Keratinocyte (primary cell): Measurements from ENCODE around the gene NR3C2.

ENCODE experiments used
- CTCF ChIP-seq, 3 experiments: IDR thresholded peaks in 1 of 3; conservative IDR thresholded peaks in 1 of 3; optimal IDR thresholded peaks in 1 of 3; 2 replicates in 2 of 3; 3 replicates in 1 of 3; pipeline versions ENCODE3 to v1.5.1; 2011; ENCODE audit warnings: low read length in 3 of 3, mild to moderate bottlenecking in 3 of 3, moderate library complexity in 2 of 3, control low read depth in 1 of 3, inconsistent platforms in 1 of 3; ENCODE audit not compliant: insufficient read depth in 2 of 3; ENCODE audit errors: extremely low read depth in 1 of 3
- EZH2 ChIP-seq: IDR thresholded peaks from one replicate; pipeline ENCODE4 v1.6.1; 2012; ENCODE audit warnings: inconsistent platforms, mild to moderate bottlenecking, low read length, moderate library complexity

DNA sequence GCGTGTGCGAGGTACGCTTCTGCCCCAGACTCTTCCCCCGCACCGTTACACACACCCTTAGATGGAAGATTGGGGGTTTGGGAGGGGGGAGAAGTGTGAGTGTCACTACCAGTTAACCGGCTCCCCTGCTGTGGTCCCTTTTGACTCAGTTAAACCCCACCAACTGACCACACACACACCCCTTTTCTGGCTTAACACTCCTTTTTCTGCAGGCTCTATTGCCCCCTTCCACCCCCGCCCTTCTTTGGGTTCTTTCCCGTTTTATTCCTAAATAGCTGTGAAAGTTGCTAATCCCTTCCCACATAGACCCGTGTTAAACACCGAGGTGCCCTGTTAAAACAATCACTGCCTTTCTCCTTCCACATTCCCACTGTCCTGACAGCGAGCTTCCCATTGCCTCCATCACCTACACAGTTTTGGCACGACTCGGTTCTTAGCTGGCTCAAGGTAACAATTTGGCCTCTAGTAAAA is 3.7 kb upstream of the NR3C2 start:
- TF ChIP-seq CTCF (optimal IDR thresholded peaks at IDR 0.05 in 1 of 3, IDR thresholded peaks at IDR 0.05 in 1 of 3, conservative IDR thresholded peaks at IDR 0.05 in 1 of 3; ENCODE audit: extremely low read depth in 1 of 3, insufficient read depth in 2 of 3, low read length in 3 of 3), result no peak
- peak; percentile 71 for TF ChIP-seq EZH2
